Measurements from ENCODE around the gene CEMIP.

Gene CEMIP

GRCh38 chr15:80916056-80916455, 136.9 kb downstream of the CEMIP start:
- TF ChIP-seq CTCF (IDR thresholded peaks at IDR 0.05; ENCODE audit: low read length, missing control alignments): no peak
- DNase-seq (ENCODE audit: low read depth): no peak
- H3K4me3 ChIP-seq (replicated peaks; ENCODE audit: low read depth, low read length): no peak overlapping the region

- no peak for DNase-seq (ENCODE audit: low read depth)
- no peak overlapping the region for H3K4me3 ChIP-seq (replicated peaks; ENCODE audit: low read depth, low read length)
- no peak for TF ChIP-seq CTCF (IDR thresholded peaks at IDR 0.05; ENCODE audit: low read length, missing control alignments)
Observed at GRCh38 chr15:80918196-80918783, 139.1 kb downstream of the CEMIP start.

- no peak for TF ChIP-seq CTCF (IDR thresholded peaks at IDR 0.05; ENCODE audit: low read length, missing control alignments)
- H3K4me3 ChIP-seq (replicated peaks; ENCODE audit: low read depth, low read length): no peak overlapping the region
- DNase-seq (ENCODE audit: low read depth): no peak
Observed at GRCh38 chr15:80920271-80920699, 141.1 kb downstream of the CEMIP start.

- H3K4me3 ChIP-seq (replicated peaks; ENCODE audit: low read depth, low read length): no peak overlapping the region
Observed at GRCh38 chr15:80921736-80922410, 142.7 kb downstream of the CEMIP start.

GRCh38 chr15:80923668-80924067, 144.5 kb downstream of the CEMIP start:
- DNase-seq (ENCODE audit: low read depth): no peak
- H3K4me3 ChIP-seq (replicated peaks; ENCODE audit: low read depth, low read length): no peak overlapping the region
- TF ChIP-seq CTCF (IDR thresholded peaks at IDR 0.05; ENCODE audit: low read length, missing control alignments): no peak

More at GRCh38 chr15:80921736-80922410, 142.7 kb downstream of the CEMIP start:
- no peak for DNase-seq (ENCODE audit: low read depth)
- no peak for TF ChIP-seq CTCF (IDR thresholded peaks at IDR 0.05; ENCODE audit: low read length, missing control alignments)

- no peak for DNase-seq (ENCODE audit: low read depth)
- no peak overlapping the region for H3K4me3 ChIP-seq (replicated peaks; ENCODE audit: low read depth, low read length)
- TF ChIP-seq CTCF (IDR thresholded peaks at IDR 0.05; ENCODE audit: low read length, missing control alignments): no peak
Observed at GRCh38 chr15:80924278-80924677, 145.1 kb downstream of the CEMIP start.
